ENCODE results near the gene LDLRAD2. TPM values are rescaled to one million over a fixed set of nuclear protein-coding genes. Genes with fewer than 3 reads are reported as not detected.

The LDLRAD2 gene
- total and polyA plus RNA-seq, 9 of the 15 experiments (the other 6 are each of a cell fraction or from before 2014, with no cell fraction given), result 0.45 to 0.48 TPM; not detected in 7

DNA sequence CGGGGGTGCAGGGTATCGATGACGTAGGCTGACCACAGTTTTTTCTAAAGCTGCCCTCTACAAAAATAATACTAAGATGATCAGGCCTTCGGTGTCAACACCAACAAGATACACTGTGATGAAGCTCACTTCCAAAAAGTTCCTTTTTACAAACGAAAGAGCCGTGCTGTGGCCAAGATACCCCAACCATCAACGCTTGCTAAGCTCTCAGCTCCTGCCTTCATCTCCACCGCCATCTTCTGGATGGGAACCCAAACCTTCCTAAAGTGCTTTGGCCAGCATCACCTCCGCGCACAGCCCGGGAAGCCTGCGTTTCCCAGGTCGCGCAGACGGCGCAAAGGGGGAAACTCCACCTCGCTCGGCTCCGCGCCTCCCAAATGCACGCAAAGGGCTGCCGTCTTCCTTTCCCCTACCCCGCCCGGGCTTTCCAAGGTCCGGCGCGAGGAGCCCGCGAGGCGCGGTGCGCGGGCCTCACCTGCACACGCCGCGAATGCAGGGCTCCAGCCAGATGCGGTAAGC, 29.7 kb upstream of the LDLRAD2 start (continued):
- TF ChIP-seq ZNF253 (CRISPR knock-in tag; conservative IDR thresholded peaks at IDR 0.05) (no peak), LCOR (CRISPR knock-in tag; IDR thresholded peaks at IDR 0.05) (peak; percentile 95), ZNF134 (CRISPR knock-in tag; conservative IDR thresholded peaks at IDR 0.05) (no peak), KHSRP (IDR thresholded peaks at IDR 0.05) (0 out of 2 replicates have a peak, but pooled peaks have one; percentile 12), NEUROD1 (IDR thresholded peaks at IDR 0.05; ENCODE audit: borderline replicate concordance, low read depth, low read length, partially characterized antibody) (peak; percentile 38), BHLHE40 (IDR thresholded peaks at IDR 0.05; ENCODE audit: low read length) (0 out of 2 replicates have a peak, but pooled peaks have one; percentile 3), KDM5B (IDR thresholded peaks at IDR 0.05; ENCODE audit: insufficient replicate concordance, low read depth, low read length) (no peak), PCBP1 (IDR thresholded peaks at IDR 0.05; ENCODE audit: low read depth, low read length, poor library complexity, severe bottlenecking) (peak; percentile 62), HDAC1 (IDR thresholded peaks at IDR 0.05) (peak in 1 of 2 experiments; percentile 91; a peak in 1 of 4 replicates), TGIF2 (CRISPR knock-in tag; IDR thresholded peaks at IDR 0.05) (no peak), TEAD4 (IDR thresholded peaks at IDR 0.05; ENCODE audit: low read length) (peak; percentile 13; the same call in 1 of the 2 replicates), TEAD4 (CRISPR knock-in tag; IDR thresholded peaks at IDR 0.05; ENCODE audit: borderline replicate concordance) (no peak), PHB (CRISPR knock-in tag; IDR thresholded peaks at IDR 0.05) (peak; percentile 55; the same call in 1 of the 2 replicates)
- TF ChIP-seq, protein P1, sequence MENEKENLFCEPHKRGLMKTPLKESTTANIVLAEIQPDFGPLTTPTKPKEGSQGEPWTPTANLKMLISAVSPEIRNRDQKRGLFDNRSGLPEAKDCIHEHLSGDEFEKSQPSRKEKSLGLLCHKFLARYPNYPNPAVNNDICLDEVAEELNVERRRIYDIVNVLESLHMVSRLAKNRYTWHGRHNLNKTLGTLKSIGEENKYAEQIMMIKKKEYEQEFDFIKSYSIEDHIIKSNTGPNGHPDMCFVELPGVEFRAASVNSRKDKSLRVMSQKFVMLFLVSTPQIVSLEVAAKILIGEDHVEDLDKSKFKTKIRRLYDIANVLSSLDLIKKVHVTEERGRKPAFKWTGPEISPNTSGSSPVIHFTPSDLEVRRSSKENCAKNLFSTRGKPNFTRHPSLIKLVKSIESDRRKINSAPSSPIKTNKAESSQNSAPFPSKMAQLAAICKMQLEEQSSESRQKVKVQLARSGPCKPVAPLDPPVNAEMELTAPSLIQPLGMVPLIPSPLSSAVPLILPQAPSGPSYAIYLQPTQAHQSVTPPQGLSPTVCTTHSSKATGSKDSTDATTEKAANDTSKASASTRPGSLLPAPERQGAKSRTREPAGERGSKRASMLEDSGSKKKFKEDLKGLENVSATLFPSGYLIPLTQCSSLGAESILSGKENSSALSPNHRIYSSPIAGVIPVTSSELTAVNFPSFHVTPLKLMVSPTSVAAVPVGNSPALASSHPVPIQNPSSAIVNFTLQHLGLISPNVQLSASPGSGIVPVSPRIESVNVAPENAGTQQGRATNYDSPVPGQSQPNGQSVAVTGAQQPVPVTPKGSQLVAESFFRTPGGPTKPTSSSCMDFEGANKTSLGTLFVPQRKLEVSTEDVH (IDR thresholded peaks at IDR 0.05; ENCODE audit: low read depth, partially characterized antibody), result peak; percentile 29
- TF ChIP-seq, protein P2, sequence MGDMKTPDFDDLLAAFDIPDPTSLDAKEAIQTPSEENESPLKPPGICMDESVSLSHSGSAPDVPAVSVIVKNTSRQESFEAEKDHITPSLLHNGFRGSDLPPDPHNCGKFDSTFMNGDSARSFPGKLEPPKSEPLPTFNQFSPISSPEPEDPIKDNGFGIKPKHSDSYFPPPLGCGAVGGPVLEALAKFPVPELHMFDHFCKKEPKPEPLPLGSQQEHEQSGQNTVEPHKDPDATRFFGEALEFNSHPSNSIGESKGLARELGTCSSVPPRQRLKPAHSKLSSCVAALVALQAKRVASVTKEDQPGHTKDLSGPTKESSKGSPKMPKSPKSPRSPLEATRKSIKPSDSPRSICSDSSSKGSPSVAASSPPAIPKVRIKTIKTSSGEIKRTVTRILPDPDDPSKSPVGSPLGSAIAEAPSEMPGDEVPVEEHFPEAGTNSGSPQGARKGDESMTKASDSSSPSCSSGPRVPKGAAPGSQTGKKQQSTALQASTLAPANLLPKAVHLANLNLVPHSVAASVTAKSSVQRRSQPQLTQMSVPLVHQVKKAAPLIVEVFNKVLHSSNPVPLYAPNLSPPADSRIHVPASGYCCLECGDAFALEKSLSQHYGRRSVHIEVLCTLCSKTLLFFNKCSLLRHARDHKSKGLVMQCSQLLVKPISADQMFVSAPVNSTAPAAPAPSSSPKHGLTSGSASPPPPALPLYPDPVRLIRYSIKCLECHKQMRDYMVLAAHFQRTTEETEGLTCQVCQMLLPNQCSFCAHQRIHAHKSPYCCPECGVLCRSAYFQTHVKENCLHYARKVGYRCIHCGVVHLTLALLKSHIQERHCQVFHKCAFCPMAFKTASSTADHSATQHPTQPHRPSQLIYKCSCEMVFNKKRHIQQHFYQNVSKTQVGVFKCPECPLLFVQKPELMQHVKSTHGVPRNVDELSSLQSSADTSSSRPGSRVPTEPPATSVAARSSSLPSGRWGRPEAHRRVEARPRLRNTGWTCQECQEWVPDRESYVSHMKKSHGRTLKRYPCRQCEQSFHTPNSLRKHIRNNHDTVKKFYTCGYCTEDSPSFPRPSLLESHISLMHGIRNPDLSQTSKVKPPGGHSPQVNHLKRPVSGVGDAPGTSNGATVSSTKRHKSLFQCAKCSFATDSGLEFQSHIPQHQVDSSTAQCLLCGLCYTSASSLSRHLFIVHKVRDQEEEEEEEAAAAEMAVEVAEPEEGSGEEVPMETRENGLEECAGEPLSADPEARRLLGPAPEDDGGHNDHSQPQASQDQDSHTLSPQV (IDR thresholded peaks at IDR 0.05), result peak; percentile 25
- TF ChIP-seq, protein P3, sequence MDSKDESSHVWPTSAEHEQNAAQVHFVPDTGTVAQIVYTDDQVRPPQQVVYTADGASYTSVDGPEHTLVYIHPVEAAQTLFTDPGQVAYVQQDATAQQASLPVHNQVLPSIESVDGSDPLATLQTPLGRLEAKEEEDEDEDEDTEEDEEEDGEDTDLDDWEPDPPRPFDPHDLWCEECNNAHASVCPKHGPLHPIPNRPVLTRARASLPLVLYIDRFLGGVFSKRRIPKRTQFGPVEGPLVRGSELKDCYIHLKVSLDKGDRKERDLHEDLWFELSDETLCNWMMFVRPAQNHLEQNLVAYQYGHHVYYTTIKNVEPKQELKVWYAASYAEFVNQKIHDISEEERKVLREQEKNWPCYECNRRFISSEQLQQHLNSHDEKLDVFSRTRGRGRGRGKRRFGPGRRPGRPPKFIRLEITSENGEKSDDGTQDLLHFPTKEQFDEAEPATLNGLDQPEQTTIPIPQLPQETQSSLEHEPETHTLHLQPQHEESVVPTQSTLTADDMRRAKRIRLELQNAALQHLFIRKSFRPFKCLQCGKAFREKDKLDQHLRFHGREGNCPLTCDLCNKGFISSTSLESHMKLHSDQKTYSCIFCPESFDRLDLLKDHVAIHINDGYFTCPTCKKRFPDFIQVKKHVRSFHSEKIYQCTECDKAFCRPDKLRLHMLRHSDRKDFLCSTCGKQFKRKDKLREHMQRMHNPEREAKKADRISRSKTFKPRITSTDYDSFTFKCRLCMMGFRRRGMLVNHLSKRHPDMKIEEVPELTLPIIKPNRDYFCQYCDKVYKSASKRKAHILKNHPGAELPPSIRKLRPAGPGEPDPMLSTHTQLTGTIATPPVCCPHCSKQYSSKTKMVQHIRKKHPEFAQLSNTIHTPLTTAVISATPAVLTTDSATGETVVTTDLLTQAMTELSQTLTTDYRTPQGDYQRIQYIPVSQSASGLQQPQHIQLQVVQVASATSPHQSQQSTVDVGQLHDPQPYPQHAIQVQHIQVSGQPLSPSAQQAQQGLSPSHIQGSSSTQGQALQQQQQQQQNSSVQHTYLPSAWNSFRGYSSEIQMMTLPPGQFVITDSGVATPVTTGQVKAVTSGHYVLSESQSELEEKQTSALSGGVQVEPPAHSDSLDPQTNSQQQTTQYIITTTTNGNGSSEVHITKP (IDR thresholded peaks at IDR 0.05; ENCODE audit: partially characterized antibody), result peak; percentile 35
- TF ChIP-seq, protein P4, sequence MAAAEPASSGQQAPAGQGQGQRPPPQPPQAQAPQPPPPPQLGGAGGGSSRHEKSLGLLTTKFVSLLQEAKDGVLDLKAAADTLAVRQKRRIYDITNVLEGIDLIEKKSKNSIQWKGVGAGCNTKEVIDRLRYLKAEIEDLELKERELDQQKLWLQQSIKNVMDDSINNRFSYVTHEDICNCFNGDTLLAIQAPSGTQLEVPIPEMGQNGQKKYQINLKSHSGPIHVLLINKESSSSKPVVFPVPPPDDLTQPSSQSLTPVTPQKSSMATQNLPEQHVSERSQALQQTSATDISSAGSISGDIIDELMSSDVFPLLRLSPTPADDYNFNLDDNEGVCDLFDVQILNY (CRISPR knock-in tag; IDR thresholded peaks at IDR 0.05), result peak; percentile 91; the same call in 1 of the 2 replicates

Data from K562 (cell line).